Stimulated activated CD8-positive, alpha-beta memory T cell treated with anti-CD3 and anti-CD28 coated beads, Interleukin-12 subunit alpha, Interleukin-12 subunit beta, amount 100 ng/mL, for 4 hours (primary cell): ENCODE data around the gene SIX3.

Source experiments
- DNase-seq: peaks from one replicate; pipeline ENCODE4 v3.0.0-alpha.2; 2020; ENCODE audit warnings: low read depth

SIX3 gene

GRCh38 chr2:44943693-44944101 is 2.2 kb downstream of the SIX3 start:
- no peak for DNase-seq

GRCh38 chr2:44944102-44944951 is 2.8 kb downstream of the SIX3 start:
- DNase-seq, result no peak

- DNase-seq, result no peak
These were observed 3.6 kb downstream of the SIX3 start for GRCh38 chr2:44944952-44945612.

- no peak for DNase-seq
These were observed 4.3 kb downstream of the SIX3 start for GRCh38 chr2:44945676-44946371.

- DNase-seq, result no peak
These were observed 5.0 kb downstream of the SIX3 start for GRCh38 chr2:44946372-44947027.

- DNase-seq, result no peak
These were observed 5.5 kb downstream of the SIX3 start for GRCh38 chr2:44947028-44947375.

GRCh38 chr2:44948565-44949328 is 7.2 kb downstream of the SIX3 start:
- no peak for DNase-seq

GRCh38 chr2:44949329-44950151 is 8.0 kb downstream of the SIX3 start:
- DNase-seq, result no peak

GRCh38 chr2:44950646-44951045 is 9.1 kb downstream of the SIX3 start:
- DNase-seq, result no peak

- DNase-seq, result no peak
These were observed 9.6 kb downstream of the SIX3 start for GRCh38 chr2:44951124-44951523.

- no peak for DNase-seq
These were observed 10.2 kb downstream of the SIX3 start for GRCh38 chr2:44951714-44952113.

GRCh38 chr2:44952143-44952805 is 10.8 kb downstream of the SIX3 start:
- DNase-seq, result no peak

- DNase-seq, result no peak
These were observed 11.4 kb downstream of the SIX3 start for GRCh38 chr2:44952806-44953498.

- no peak for DNase-seq
These were observed 12.0 kb downstream of the SIX3 start for GRCh38 chr2:44953499-44953883.

- no peak for DNase-seq
These were observed 13.0 kb downstream of the SIX3 start for GRCh38 chr2:44954447-44954888.

- DNase-seq, result no peak
These were observed 13.5 kb downstream of the SIX3 start for GRCh38 chr2:44954889-44955592.

- peak; percentile 42 for DNase-seq
These were observed 14.3 kb downstream of the SIX3 start for GRCh38 chr2:44955593-44956392.

GRCh38 chr2:44956843-44957242 is 15.3 kb downstream of the SIX3 start:
- no peak for DNase-seq
